H9 (cell line): ENCODE measurements around the gene TBC1D22A. TPM values are rescaled to one million over a fixed set of nuclear protein-coding genes. Genes with fewer than 3 reads are reported as not detected.

Source experiments
- DNase-seq: peaks from one replicate; pipeline ENCODE4 v3.0.0-alpha.2; 2017
- H2AFZ ChIP-seq: one replicate; pipeline ENCODE4 v1.6.1; 2013; ENCODE audit warnings: mild to moderate bottlenecking, low read length, control low read depth, moderate library complexity
- H2AK5ac ChIP-seq: 2 replicates; pipeline ENCODE4 v1.6.1; 2013; ENCODE audit warnings: low read length, control low read depth, mixed read lengths; ENCODE audit not compliant: insufficient read length
- H2BK120ac ChIP-seq: one replicate; pipeline ENCODE4 v1.6.1; 2013; ENCODE audit warnings: low read depth, mild to moderate bottlenecking, low read length, control low read depth, inconsistent platforms; ENCODE audit not compliant: poor library complexity, severe bottlenecking
- H2BK12ac ChIP-seq: 2 replicates; pipeline ENCODE4 v1.6.1; 2013; ENCODE audit warnings: low read length, control low read depth, mixed read lengths, low read depth; ENCODE audit not compliant: insufficient read length
- H2BK15ac ChIP-seq: 2 replicates; pipeline ENCODE4 v1.6.1; 2013; ENCODE audit warnings: low read depth, low read length, control low read depth
- H2BK20ac ChIP-seq: one replicate; pipeline ENCODE4 v1.6.1; 2013; ENCODE audit warnings: low read depth, mild to moderate bottlenecking, low read length, control low read depth, inconsistent platforms; ENCODE audit not compliant: poor library complexity, severe bottlenecking
- H2BK5ac ChIP-seq: 2 replicates; pipeline ENCODE4 v1.6.1; 2013; ENCODE audit warnings: low read length, control low read depth, mixed read lengths; ENCODE audit not compliant: insufficient read length
- H3K14ac ChIP-seq: 2 replicates; pipeline ENCODE4 v1.6.1; 2013; ENCODE audit warnings: low read length, control low read depth; ENCODE audit not compliant: insufficient read depth
- H3K18ac ChIP-seq: 2 replicates; pipeline ENCODE4 v1.6.1; 2013; ENCODE audit warnings: low read depth, mild to moderate bottlenecking, mixed read lengths, low read length, control low read depth; ENCODE audit not compliant: insufficient read length
- H3K23ac ChIP-seq: 2 replicates; pipeline ENCODE4 v1.6.1; 2013; ENCODE audit warnings: low read length, control low read depth, mixed read lengths, low read depth; ENCODE audit not compliant: insufficient read length
- H3K23me2 ChIP-seq: 2 replicates; pipeline ENCODE4 v1.6.1; 2013; ENCODE audit warnings: low read depth, mild to moderate bottlenecking, mixed read lengths, low read length, control low read depth; ENCODE audit not compliant: insufficient read length, poor library complexity, severe bottlenecking
- H3K27ac ChIP-seq: 2 replicates; pipeline ENCODE4 v1.5.1; 2013; ENCODE audit warnings: low read length, control low read depth, mixed read lengths, low read depth; ENCODE audit not compliant: insufficient read length
- H3K27me3 ChIP-seq: 2 replicates; pipeline ENCODE4 v1.6.1; 2013; ENCODE audit warnings: low read length, control low read depth, inconsistent platforms; ENCODE audit not compliant: insufficient read depth
- H3K4ac ChIP-seq: 2 replicates; pipeline ENCODE4 v1.6.1; 2013; ENCODE audit warnings: low read depth, mild to moderate bottlenecking, control low read depth, inconsistent platforms, low read length, moderate library complexity
- H3K4me1 ChIP-seq: 2 replicates; pipeline ENCODE4 v1.6.1; 2013; ENCODE audit warnings: low read length, control low read depth, inconsistent platforms; ENCODE audit not compliant: insufficient read depth
- H3K4me2 ChIP-seq: 2 replicates; pipeline ENCODE4 v1.6.1; 2013; ENCODE audit warnings: low read length, control low read depth, mixed read lengths; ENCODE audit not compliant: insufficient read length, insufficient read depth
- H3K56ac ChIP-seq: 2 replicates; pipeline ENCODE4 v1.6.1; 2013; ENCODE audit warnings: low read depth, mild to moderate bottlenecking, mixed read lengths, low read length, control low read depth; ENCODE audit not compliant: insufficient read length
- H3K79me1 ChIP-seq: 2 replicates; pipeline ENCODE4 v1.6.1; 2013; ENCODE audit warnings: low read depth, mild to moderate bottlenecking, moderate library complexity, low read length, control low read depth, inconsistent platforms; ENCODE audit not compliant: insufficient read depth, poor library complexity, severe bottlenecking
- H3K79me2 ChIP-seq: 2 replicates; pipeline ENCODE4 v1.6.1; 2013; ENCODE audit warnings: low read length, control low read depth, inconsistent platforms; ENCODE audit not compliant: insufficient read depth
- H3K9ac ChIP-seq: 2 replicates; pipeline ENCODE4 v1.6.1; 2013; ENCODE audit warnings: low read length, control low read depth, mixed read lengths; ENCODE audit not compliant: insufficient read length; ENCODE audit errors: extremely low read depth
- H3K9me3 ChIP-seq: one replicate; pipeline ENCODE4 v1.6.1; 2013; ENCODE audit warnings: low read depth, low read length, inconsistent platforms; ENCODE audit not compliant: control insufficient read depth
- H3T11ph ChIP-seq: one replicate; pipeline ENCODE4 v1.6.1; 2013; ENCODE audit warnings: mild to moderate bottlenecking, low read length, control low read depth, inconsistent platforms
- H4K20me1 ChIP-seq: one replicate; pipeline ENCODE4 v1.6.1; 2013; ENCODE audit not compliant: control insufficient read depth, insufficient read length, insufficient read depth
- H4K5ac ChIP-seq: 2 replicates; pipeline ENCODE4 v1.6.1; 2013; ENCODE audit warnings: low read depth, mild to moderate bottlenecking, mixed read lengths, low read length, control low read depth; ENCODE audit not compliant: insufficient read length
- H4K8ac ChIP-seq: replicated peaks from 2 replicates; pipeline ENCODE4 v1.6.1; 2013; ENCODE audit warnings: low read length, control low read depth, mixed read lengths, low read depth; ENCODE audit not compliant: insufficient read length
- H4K91ac ChIP-seq: 2 replicates; pipeline ENCODE4 v1.6.1; 2013; ENCODE audit warnings: low read depth, mild to moderate bottlenecking, moderate library complexity, mixed read lengths, low read length, control low read depth; ENCODE audit not compliant: insufficient read length
- H3K27ac Mint-ChIP-seq, 3 experiments: 2 replicates in 2 of 3; 3 replicates in 1 of 3; pipeline ENCODE4 v1.8.0; 2020 to 2021; ENCODE audit warnings: mixed read lengths in 3 of 3, mild to moderate bottlenecking in 1 of 3, moderate library complexity in 1 of 3
- H3K27me3 Mint-ChIP-seq: 2 replicates; pipeline ENCODE4 v1.8.0; 2021; ENCODE audit warnings: low read depth, mild to moderate bottlenecking, moderate library complexity, mixed read lengths
- H3K36me3 Mint-ChIP-seq, 3 experiments: 2 replicates in 2 of 3; 3 replicates in 1 of 3; pipeline ENCODE4 v1.8.0; 2020 to 2021; ENCODE audit warnings: low read depth in 3 of 3, mixed read lengths in 3 of 3; ENCODE audit not compliant: insufficient read depth in 1 of 3
- H3K4me1 Mint-ChIP-seq, 2 experiments: 2 replicates each; pipeline ENCODE4 v1.8.0; 2020; ENCODE audit warnings: mixed read lengths in 2 of 2
- H3K4me3 Mint-ChIP-seq, 2 experiments: 2 replicates in 1 of 2; 3 replicates in 1 of 2; pipeline ENCODE4 v1.8.0; 2020 to 2021; ENCODE audit warnings: mild to moderate bottlenecking in 2 of 2, mixed read lengths in 2 of 2, moderate library complexity in 1 of 2
- H3K9me3 Mint-ChIP-seq, 2 experiments: 2 replicates in 1 of 2; 3 replicates in 1 of 2; pipeline ENCODE4 v1.8.0; 2020; ENCODE audit warnings: mild to moderate bottlenecking in 2 of 2, mixed read lengths in 2 of 2, moderate library complexity in 1 of 2
- CTCF ChIP-seq: fragments of 200-600 bp; sonication (generic); conservative IDR thresholded peaks from 3 replicates; pipeline ENCODE4 v1.8.0; 2021; ENCODE audit warnings: antibody characterized with exemption, mild to moderate bottlenecking
- WGBS: extraction: QIAGEN DNeasy Blood & Tissue Kit; methylation state at CpG from one replicate; pipeline ENCODE4 v1.1.7; 2013; ENCODE audit warnings: missing lambda C conversion rate, low lambda C conversion rate, mixed read lengths; ENCODE audit not compliant: insufficient read length; ENCODE audit errors: extremely low coverage; 5-methylcytosine and 5-hydroxymethylcytosine counted together
- total RNA-seq: library from RNA; stranded (reverse); gene quantifications from 2 replicates; pipeline ENCODE4 v1.2.1, GENCODE V29; 2021

TBC1D22A gene
- total RNA-seq, 1 experiment from 2014 or later: 20.8 TPM

- no peak for TF ChIP-seq CTCF
- Histone ChIP-seq H3K27ac (no peak overlapping the region), H2BK20ac (no peak overlapping the region), H3T11ph (no peak overlapping the region), H3K23ac (no peak overlapping the region), H4K91ac (no peak overlapping the region), H2AFZ (no peak overlapping the region), H4K8ac (no peak overlapping the region), H2BK5ac (no peak overlapping the region), H3K23me2 (no peaks in the 10 kb centered on the region), H3K9ac (no peak overlapping the region), H3K9me3 (no peaks in the 10 kb centered on the region), H3K18ac (no peak overlapping the region), H2BK120ac (no peak overlapping the region), H3K4me2 (no peak overlapping the region), H3K56ac (no peak overlapping the region), H2BK12ac (no peak overlapping the region), H3K79me2 (no peaks in the 10 kb centered on the region), H2BK15ac (no peak overlapping the region), H3K27me3 (no peaks in the 10 kb centered on the region), H4K20me1 (peaks cover 5% of the 10 kb centered on the region), H2AK5ac (no peak overlapping the region), H4K5ac (no peak overlapping the region), H3K4ac (no peak overlapping the region), H3K4me1 (no peaks in the 10 kb centered on the region), H3K79me1 (no peaks in the 10 kb centered on the region), H3K14ac (no peak overlapping the region)
- DNase-seq: no peak
- Mint-ChIP-seq H3K4me1 (peaks cover 5 to 19% of the 10 kb centered on the region in 2 experiments), H3K27me3 (no peaks in the 10 kb centered on the region), H3K9me3 (no peaks in the 10 kb centered on the region; a peak in 1 of 5 replicates), H3K36me3 (peaks cover 0 to 11% (median 9%) of the 10 kb centered on the region in 3 experiments; a peak in 4 of 7 replicates), H3K4me3 (no peak overlapping the region), H3K27ac (peak overlapping the region in 2 of 3 experiments; percentile 41 to 96; a peak in 3 of 7 replicates)
- no CpG with 5 or more reads among the region's 26 CpGs for WGBS
Observed at GRCh38 chr22:47065756-47066615, 303.5 kb downstream of the TBC1D22A start.
